ENCODE data around the gene CDK6. TPM values are rescaled to one million over a fixed set of nuclear protein-coding genes. Genes with fewer than 3 reads are reported as not detected.

CDK6 gene
- total RNA-seq, 4 donors from 2014 or later: 43.6 to 85.1 (median 63.3) TPM

DNA sequence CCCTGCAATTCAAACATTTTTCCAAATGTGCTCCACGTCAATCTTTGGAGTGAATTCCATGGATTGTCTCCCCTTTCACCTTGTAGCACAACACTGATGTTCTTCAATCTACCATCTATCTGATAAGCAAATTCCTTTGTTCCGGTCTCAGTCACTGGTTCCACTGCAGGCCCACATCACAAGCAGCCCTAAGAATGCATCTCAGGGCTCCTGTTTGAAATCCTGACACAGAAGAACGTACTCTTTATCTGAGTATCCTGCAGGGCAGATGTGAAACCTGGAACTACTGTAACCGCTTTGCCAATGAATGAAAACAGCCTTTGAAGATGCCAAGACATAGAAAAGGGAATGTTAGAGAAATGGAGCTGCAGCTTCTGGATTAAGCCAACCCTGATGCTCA lies 183.2 kb downstream of the CDK6 start:
- TF ChIP-seq, protein P1, sequence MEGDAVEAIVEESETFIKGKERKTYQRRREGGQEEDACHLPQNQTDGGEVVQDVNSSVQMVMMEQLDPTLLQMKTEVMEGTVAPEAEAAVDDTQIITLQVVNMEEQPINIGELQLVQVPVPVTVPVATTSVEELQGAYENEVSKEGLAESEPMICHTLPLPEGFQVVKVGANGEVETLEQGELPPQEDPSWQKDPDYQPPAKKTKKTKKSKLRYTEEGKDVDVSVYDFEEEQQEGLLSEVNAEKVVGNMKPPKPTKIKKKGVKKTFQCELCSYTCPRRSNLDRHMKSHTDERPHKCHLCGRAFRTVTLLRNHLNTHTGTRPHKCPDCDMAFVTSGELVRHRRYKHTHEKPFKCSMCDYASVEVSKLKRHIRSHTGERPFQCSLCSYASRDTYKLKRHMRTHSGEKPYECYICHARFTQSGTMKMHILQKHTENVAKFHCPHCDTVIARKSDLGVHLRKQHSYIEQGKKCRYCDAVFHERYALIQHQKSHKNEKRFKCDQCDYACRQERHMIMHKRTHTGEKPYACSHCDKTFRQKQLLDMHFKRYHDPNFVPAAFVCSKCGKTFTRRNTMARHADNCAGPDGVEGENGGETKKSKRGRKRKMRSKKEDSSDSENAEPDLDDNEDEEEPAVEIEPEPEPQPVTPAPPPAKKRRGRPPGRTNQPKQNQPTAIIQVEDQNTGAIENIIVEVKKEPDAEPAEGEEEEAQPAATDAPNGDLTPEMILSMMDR (IDR thresholded peaks at IDR 0.05): no peak
- TF ChIP-seq POLR2A (IDR thresholded peaks at IDR 0.05): no peak
- no peak overlapping the region for H3K4me3 ChIP-seq (ENCODE audit: low read depth, poor library complexity, severe bottlenecking)
- intact Hi-C loops (cut with DNase I; ENCODE audit: low total_unique reads): no loop called here
- 85 to 88% methylated on average over 4 of the region's 4 CpGs for WGBS, 2 donors
- DNase-seq (ENCODE audit: low spot score in 2 of 2): no peak

DNA sequence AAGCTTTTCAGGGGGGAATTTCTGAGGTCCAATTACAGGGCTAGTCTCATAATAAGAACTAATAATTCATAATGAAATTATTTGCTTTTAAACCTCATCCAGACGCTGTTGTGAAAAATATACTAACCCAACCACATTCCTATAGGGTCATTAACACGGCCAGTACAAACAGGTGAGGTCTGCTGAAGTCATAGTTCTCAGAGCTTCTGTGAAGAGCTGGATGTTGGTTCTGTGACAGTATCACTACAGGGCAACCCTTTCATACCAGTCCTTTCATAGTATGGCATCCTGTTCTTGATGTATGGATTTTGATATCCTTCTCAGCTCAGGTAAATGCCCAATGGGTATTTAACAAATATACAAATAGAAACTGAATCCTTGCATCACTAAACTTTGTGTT lies 183.8 kb downstream of the CDK6 start:
- TF ChIP-seq POLR2A (IDR thresholded peaks at IDR 0.05): no peak
- TF ChIP-seq, protein P1 (IDR thresholded peaks at IDR 0.05): no peak
- H3K4me3 ChIP-seq (ENCODE audit: low read depth, poor library complexity, severe bottlenecking): no peak overlapping the region
- DNase-seq (ENCODE audit: low spot score in 2 of 2): no peak
- intact Hi-C loops (cut with DNase I; ENCODE audit: low total_unique reads): no loop called here
- WGBS, 2 donors: 43 to 64% methylated on average over 2 of the region's 2 CpGs

DNA sequence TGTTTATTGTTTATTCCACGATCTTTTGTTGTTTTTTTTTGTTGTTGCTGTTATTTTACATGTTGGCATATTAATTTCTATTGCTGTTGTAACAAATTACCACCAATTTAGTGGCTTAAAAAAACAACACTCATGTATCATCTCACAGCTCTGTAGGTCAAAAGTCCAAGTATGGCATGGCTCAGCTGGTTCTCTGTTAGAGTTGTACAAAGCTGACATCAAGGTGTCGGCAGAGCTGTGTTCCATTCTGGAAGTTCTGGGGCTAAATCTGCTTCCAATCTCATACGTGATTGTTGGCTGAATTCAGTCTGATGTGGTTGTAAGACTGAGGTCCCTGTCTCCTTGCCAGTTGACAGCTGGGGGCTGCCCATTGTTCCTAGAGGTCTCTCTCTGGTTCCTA lies 186.0 kb downstream of the CDK6 start:
- 81 to 86% methylated on average over 3 of the region's 3 CpGs for WGBS, 2 donors
- no peak for DNase-seq (ENCODE audit: low spot score in 2 of 2)
- intact Hi-C loops (cut with DNase I; ENCODE audit: low total_unique reads): no loop called here

DNA sequence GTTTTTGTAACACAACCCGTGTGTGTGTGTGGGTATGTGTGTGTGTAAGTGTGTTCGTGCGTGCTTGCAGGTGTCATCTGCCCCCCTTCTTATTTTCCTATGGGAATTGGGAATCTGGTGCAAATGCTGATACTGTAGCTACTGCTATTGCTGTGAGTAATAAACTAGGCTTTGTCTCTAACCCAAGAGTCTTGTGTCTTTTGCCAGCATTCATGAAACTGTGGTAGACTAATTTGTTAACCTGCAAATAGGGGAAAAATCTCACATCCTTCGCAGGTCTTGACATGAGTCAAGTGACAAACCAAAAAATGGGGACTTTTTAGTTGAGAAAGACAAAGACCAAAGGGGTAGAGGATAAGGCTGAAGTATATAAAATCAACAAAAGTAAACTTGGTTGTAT lies 188.3 kb downstream of the CDK6 start:
- no peak overlapping the region for H3K4me3 ChIP-seq (ENCODE audit: low read depth, poor library complexity, severe bottlenecking)
- DNase-seq (ENCODE audit: low spot score in 2 of 2): no peak
- no peak for TF ChIP-seq POLR2A (IDR thresholded peaks at IDR 0.05)
- TF ChIP-seq, protein P1 (IDR thresholded peaks at IDR 0.05): no peak
- intact Hi-C loops (cut with DNase I; ENCODE audit: low total_unique reads): no loop called here
- 91 to 92% methylated on average over 4 of the region's 4 CpGs for WGBS, 2 donors

More for the DNA sequence above, 186.0 kb downstream of the CDK6 start:
- H3K4me3 ChIP-seq (ENCODE audit: low read depth, poor library complexity, severe bottlenecking): no peak overlapping the region
- TF ChIP-seq POLR2A (IDR thresholded peaks at IDR 0.05): no peak
- TF ChIP-seq, protein P1 (IDR thresholded peaks at IDR 0.05): no peak

DNA sequence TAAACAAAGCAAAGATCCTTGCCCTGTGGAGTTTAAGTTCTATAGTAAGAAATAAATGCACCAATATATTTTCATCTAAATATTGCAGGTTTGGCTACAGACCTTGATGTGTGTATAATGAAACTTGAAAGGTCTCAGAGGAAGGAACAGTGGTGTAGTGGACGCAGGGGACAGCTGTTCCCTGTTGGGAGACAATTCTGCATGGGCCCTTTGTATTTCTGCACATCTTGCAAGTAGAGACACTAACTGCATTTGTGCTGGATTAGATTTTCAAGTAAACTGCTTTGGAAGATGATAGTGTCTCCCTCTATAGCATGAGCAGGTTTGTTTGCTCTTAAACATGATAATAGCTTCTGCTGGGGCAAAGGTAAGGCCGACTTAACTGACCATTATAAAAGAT lies 188.7 kb downstream of the CDK6 start:
- H3K4me3 ChIP-seq (ENCODE audit: low read depth, poor library complexity, severe bottlenecking): no peak overlapping the region
- 93 to 98% methylated on average over 2 of the region's 2 CpGs for WGBS, 2 donors
- TF ChIP-seq, protein P1 (IDR thresholded peaks at IDR 0.05): no peak
- no peak for TF ChIP-seq POLR2A (IDR thresholded peaks at IDR 0.05)
- no peak for DNase-seq (ENCODE audit: low spot score in 2 of 2)
- intact Hi-C loops (cut with DNase I; ENCODE audit: low total_unique reads): no loop called here

DNA sequence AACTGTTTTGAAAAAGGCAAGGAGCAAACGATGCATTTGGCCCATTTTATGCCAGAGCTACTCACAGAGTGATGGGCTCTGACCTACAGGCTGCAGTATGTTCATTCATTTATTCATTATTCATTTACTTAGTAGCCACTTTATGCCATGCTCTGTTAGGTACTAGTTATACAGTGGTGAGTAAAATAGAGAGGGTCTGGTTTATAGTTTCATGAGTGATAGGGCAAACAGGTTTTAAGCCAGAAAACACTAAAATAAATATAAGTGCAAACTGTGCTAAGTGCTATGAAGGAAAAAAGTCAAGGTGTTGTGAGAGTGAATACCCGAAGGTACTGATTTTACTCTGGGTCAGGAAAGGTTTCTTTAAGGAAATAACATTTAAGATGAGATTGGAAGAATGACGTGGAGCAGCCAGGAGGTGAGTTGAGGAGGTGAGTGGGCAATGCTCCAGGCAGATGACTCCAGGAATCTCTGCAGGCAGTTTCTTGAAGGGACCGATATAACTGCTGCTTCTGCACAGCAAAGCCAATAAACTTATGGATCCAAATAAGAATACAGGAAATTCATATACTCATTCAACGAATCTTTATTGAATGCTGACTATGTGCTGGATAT lies 189.3 kb downstream of the CDK6 start:
- DNase-seq (ENCODE audit: low spot score in 2 of 2): no peak
- TF ChIP-seq, protein P1 (IDR thresholded peaks at IDR 0.05): no peak
- no peak for TF ChIP-seq POLR2A (IDR thresholded peaks at IDR 0.05)
- H3K4me3 ChIP-seq (ENCODE audit: low read depth, poor library complexity, severe bottlenecking): no peak overlapping the region
- WGBS, 2 donors: 85 to 88% methylated on average over 5 of the region's 5 CpGs
- intact Hi-C loops (cut with DNase I; ENCODE audit: low total_unique reads): no loop called here

Data from lower leg skin (tissue), 4 donors.